Astrocyte of the cerebellum (primary cell): ENCODE results near the gene CCDC167.

ENCODE experiments used
- DNase-seq: peaks from one replicate; pipeline ENCODE4 v3.0.0-alpha.2; 2011; ENCODE audit warnings: low read depth
- H3K4me3 ChIP-seq: 2 replicates; pipeline ENCODE4 v1.5.1; 2011; ENCODE audit warnings: mild to moderate bottlenecking, low read depth, low read length, moderate library complexity
- CTCF ChIP-seq: IDR thresholded peaks from 2 replicates; pipeline ENCODE4 v1.5.1; 2012; ENCODE audit warnings: low read length, low read depth, moderate library complexity, mild to moderate bottlenecking; ENCODE audit errors: missing control alignments
- in situ Hi-C: cut with HindIII; loops from 2 replicates; pipeline ENCODE4 v1.10.0; 2017; ENCODE audit warnings: low sequenced_read_pairs

CCDC167 gene

GRCh38 chr6:37507690-37508421 lies 8.2 kb upstream of the CCDC167 start:
- in situ Hi-C loops = no loop called here
- no peak for TF ChIP-seq CTCF
- H3K4me3 ChIP-seq = no peak overlapping the region
- DNase-seq = no peak

GRCh38 chr6:37507077-37507476 lies 7.4 kb upstream of the CCDC167 start:
- in situ Hi-C loops = no loop called here
- TF ChIP-seq CTCF = no peak

GRCh38 chr6:37506479-37506878 lies 6.8 kb upstream of the CCDC167 start:
- DNase-seq = no peak
- no peak for TF ChIP-seq CTCF
- no peak overlapping the region for H3K4me3 ChIP-seq
- in situ Hi-C loops = no loop called here

More at GRCh38 chr6:37507077-37507476, 7.4 kb upstream of the CCDC167 start:
- no peak for DNase-seq
- H3K4me3 ChIP-seq = no peak overlapping the region

GRCh38 chr6:37504024-37504423 lies 4.3 kb upstream of the CCDC167 start:
- in situ Hi-C loops = no loop called here
- DNase-seq = no peak
- no peak for TF ChIP-seq CTCF
- H3K4me3 ChIP-seq = no peak overlapping the region

- H3K4me3 ChIP-seq = no peak overlapping the region
- no peak for DNase-seq
- no peak for TF ChIP-seq CTCF
- in situ Hi-C loops = no loop called here
Observed at GRCh38 chr6:37503309-37503965, 3.7 kb upstream of the CCDC167 start.

- in situ Hi-C loops = no loop called here
- H3K4me3 ChIP-seq = no peak overlapping the region
- no peak for DNase-seq
Observed at GRCh38 chr6:37502703-37503291, 3.1 kb upstream of the CCDC167 start.

More at GRCh38 chr6:37502703-37503291, 3.1 kb upstream of the CCDC167 start:
- no peak for TF ChIP-seq CTCF
